Esophagus squamous epithelium (tissue), 5 donors: ENCODE results near the gene HNRNPL. TPM values are rescaled to one million over a fixed set of nuclear protein-coding genes. Genes with fewer than 3 reads are reported as not detected.
A peak's percentile ranks its signal among the peaks of the same experiment; 100 is the strongest.
"Not testable (repeated sequence)": the region's sequence is repeated elsewhere in the genome, so short reads cannot be mapped to it uniquely, and the experiment has no call there.

Experiments used
- DNase-seq: peaks from one replicate; lab custom pipeline; 2025; lab: John Stamatoyannopoulos, UW
- H3K27ac ChIP-seq, 4 donors: fragments of 200-600 bp; sonication (generic); one replicate each; pipeline ENCODE4 v1.5.1; 2016 to 2019; ENCODE audit warnings: mild to moderate bottlenecking in 1 of 4
- H3K27me3 ChIP-seq, 4 donors: fragments of 200-600 bp; sonication (generic); 1 replicate in 3 of 4; 2 replicates in 1 of 4; pipeline versions ENCODE4 v1.5.1 to v1.6.0; 2017 to 2021; ENCODE audit warnings: antibody characterized with exemption in 1 of 4
- H3K36me3 ChIP-seq, 3 donors: fragments of 200-600 bp; sonication (generic); one replicate each; pipeline ENCODE4 v1.5.1; 2016 to 2019
- H3K4me1 ChIP-seq, 3 donors: fragments of 200-600 bp; sonication (generic); one replicate each; pipeline ENCODE4 v1.5.1; 2017 to 2019
- H3K4me3 ChIP-seq, 4 donors: fragments of 200-600 bp; sonication (generic); 1 replicate in 3 of 4; 2 replicates in 1 of 4; pipeline ENCODE4 v1.5.1; 2016 to 2019; ENCODE audit warnings: mild to moderate bottlenecking in 2 of 4, moderate library complexity in 1 of 4
- H3K9me3 ChIP-seq, 3 donors: fragments of 200-600 bp; sonication (generic); one replicate each; pipeline ENCODE4 v1.5.1; 2016 to 2019
- CTCF ChIP-seq, 6 experiments: fragments of 450-650 bp in 4 of 6; fragments of 200-600 bp in 2 of 6; sonication (generic) in 2 of 6; IDR thresholded peaks; one replicate each; pipeline ENCODE4 v1.5.1; 2016 to 2019; ENCODE audit warnings: antibody characterized with exemption in 6 of 6, mild to moderate bottlenecking in 4 of 6, moderate library complexity in 4 of 6
- POLR2A ChIP-seq, 4 donors: fragments of 450-650 bp; IDR thresholded peaks; one replicate each; pipeline ENCODE4 v1.6.1; 2017; ENCODE audit warnings: antibody characterized with exemption in 4 of 4, mild to moderate bottlenecking in 4 of 4, moderate library complexity in 3 of 4
- WGBS, 2 donors: methylation state at CpG; one replicate each; pipeline ENCODE4 v1.1.5; 2018; 5-methylcytosine and 5-hydroxymethylcytosine counted together
- intact Hi-C: fragments of 100-400 bp; cut with DNase I; formaldehyde crosslinking; loops from one replicate; pipeline ENCODE4 v1.15.0; 2022
- total RNA-seq, 4 donors: library from RNA; depleted of rRNA; stranded (reverse); fragments of >200 nt; gene quantifications; one replicate each; pipeline ENCODE4 v1.1.0, GENCODE V29; 2016
- donor health status: DM: yes; HTN: yes; CAD: no.

HNRNPL gene
- total RNA-seq, 4 donors from 2014 or later = 136 to 186 (median 167) TPM

GRCh38 chr19:38799104-38799503, 50.7 kb downstream of the HNRNPL start:
- DNase-seq = no peak
- no peaks in the 10 kb centered on the region for H3K27me3 ChIP-seq
- peak overlapping the region; percentile 25 to 87 (median 78) for H3K27ac ChIP-seq
- intact Hi-C loops = no loop called here
- peaks cover 7 to 24% (median 11%) of the 10 kb centered on the region in 3 donors for H3K4me1 ChIP-seq
- H3K9me3 ChIP-seq = no peaks in the 10 kb centered on the region
- 53 to 60% methylated on average over 10 of the region's 10 CpGs for WGBS, 2 donors
- H3K4me3 ChIP-seq = peak overlapping the region in 1 of 4 donors; percentile 21
- peaks cover 0 to 5% (median 0%) of the 10 kb centered on the region in 3 donors for H3K36me3 ChIP-seq
- TF ChIP-seq POLR2A (IDR thresholded peaks at IDR 0.05) = no peak
- no peak for TF ChIP-seq CTCF (IDR thresholded peaks at IDR 0.05)

- not testable (repeated sequence) for DNase-seq
- no CpG with 5 or more reads among the region's 33 CpGs for WGBS, 2 donors
- H3K4me1 ChIP-seq = peaks cover 7 to 37% (median 17%) of the 10 kb centered on the region in 3 donors
Observed at GRCh38 chr19:38797781-38798180, 52.0 kb downstream of the HNRNPL start.

GRCh38 chr19:38796154-38796553, 53.6 kb downstream of the HNRNPL start:
- Histone ChIP-seq H3K9me3 (no peaks in the 10 kb centered on the region), H3K4me3 (no peak overlapping the region), H3K4me1 (peaks cover 7 to 44% (median 23%) of the 10 kb centered on the region in 3 donors), H3K36me3 (no peaks in the 10 kb centered on the region), H3K27me3 (no peaks in the 10 kb centered on the region), H3K27ac (no peak overlapping the region)
- intact Hi-C loops = no loop called here
- TF ChIP-seq POLR2A (IDR thresholded peaks at IDR 0.05) (no peak), CTCF (IDR thresholded peaks at IDR 0.05) (no peak)
- DNase-seq = no peak
- 46 to 51% methylated on average over 2 of the region's 2 CpGs for WGBS, 2 donors

More at GRCh38 chr19:38797781-38798180, 52.0 kb downstream of the HNRNPL start:
- H3K27me3 ChIP-seq, intact Hi-C loops, H3K36me3 ChIP-seq, H3K9me3 ChIP-seq: not testable (repeated sequence)
- Histone ChIP-seq H3K27ac (peak overlapping the region in 1 of 4 donors; percentile 49), H3K4me3 (peak overlapping the region in 1 of 4 donors; percentile 52)

- intact Hi-C loops = no loop called here
- Histone ChIP-seq H3K4me3 (no peak overlapping the region), H3K4me1 (peaks cover 7 to 43% (median 23%) of the 10 kb centered on the region in 3 donors), H3K9me3 (no peaks in the 10 kb centered on the region), H3K36me3 (no peaks in the 10 kb centered on the region), H3K27me3 (no peaks in the 10 kb centered on the region), H3K27ac (no peak overlapping the region)
- no peak for DNase-seq
- 90 to 95% methylated on average over 3 to 4 of the region's 4 CpGs for WGBS, 2 donors
- TF ChIP-seq POLR2A (IDR thresholded peaks at IDR 0.05) (no peak), CTCF (IDR thresholded peaks at IDR 0.05) (no peak)
Observed at GRCh38 chr19:38795549-38795948, 54.2 kb downstream of the HNRNPL start.

- Histone ChIP-seq H3K4me3 (no peak overlapping the region), H3K36me3 (no peaks in the 10 kb centered on the region), H3K27ac (peak overlapping the region in 3 of 4 donors; percentile 86 to 91 (median 87)), H3K9me3 (no peaks in the 10 kb centered on the region), H3K4me1 (peaks cover 0 to 28% (median 12%) of the 10 kb centered on the region in 3 donors), H3K27me3 (no peaks in the 10 kb centered on the region)
- WGBS, 2 donors = 64 to 75% methylated on average over 1 to 5 of the region's 5 CpGs
- DNase-seq = no peak
- intact Hi-C loops = no loop called here
- TF ChIP-seq POLR2A (IDR thresholded peaks at IDR 0.05) = no peak
- TF ChIP-seq CTCF (IDR thresholded peaks at IDR 0.05) = no peak
Observed at GRCh38 chr19:38793671-38794070, 56.1 kb downstream of the HNRNPL start.

- H3K36me3 ChIP-seq = no peaks in the 10 kb centered on the region
- WGBS, 2 donors = 21 to 49% methylated on average over 8 of the region's 8 CpGs
- H3K27me3 ChIP-seq = no peaks in the 10 kb centered on the region
- no peaks in the 10 kb centered on the region for H3K9me3 ChIP-seq
- no peak for DNase-seq
- peak overlapping the region; percentile 85 to 91 (median 86) for H3K27ac ChIP-seq
- no peak for TF ChIP-seq CTCF (IDR thresholded peaks at IDR 0.05)
- TF ChIP-seq POLR2A (IDR thresholded peaks at IDR 0.05) = no peak
- no peak overlapping the region for H3K4me3 ChIP-seq
- H3K4me1 ChIP-seq = peaks cover 0 to 29% (median 12%) of the 10 kb centered on the region in 3 donors
- intact Hi-C loops = no loop called here
Observed at GRCh38 chr19:38793177-38793576, 56.6 kb downstream of the HNRNPL start.
